HL-60/S4 treated with retinoic acid at 250 ng/mL for 4 days and 3 days (cell line): ENCODE results near the gene LYPD8.
"Not testable (repeated sequence)": the region's sequence is repeated elsewhere in the genome, so short reads cannot be mapped to it uniquely, and the experiment has no call there.

ENCODE experiments used
- in situ Hi-C: fragments of 300-500 bp; cut with MboI; formaldehyde crosslinking; loops from 2 replicates; pipeline ENCODE4 v1.7.0; 2022; ENCODE audit warnings: low sequenced_read_pairs

Gene LYPD8

DNA sequence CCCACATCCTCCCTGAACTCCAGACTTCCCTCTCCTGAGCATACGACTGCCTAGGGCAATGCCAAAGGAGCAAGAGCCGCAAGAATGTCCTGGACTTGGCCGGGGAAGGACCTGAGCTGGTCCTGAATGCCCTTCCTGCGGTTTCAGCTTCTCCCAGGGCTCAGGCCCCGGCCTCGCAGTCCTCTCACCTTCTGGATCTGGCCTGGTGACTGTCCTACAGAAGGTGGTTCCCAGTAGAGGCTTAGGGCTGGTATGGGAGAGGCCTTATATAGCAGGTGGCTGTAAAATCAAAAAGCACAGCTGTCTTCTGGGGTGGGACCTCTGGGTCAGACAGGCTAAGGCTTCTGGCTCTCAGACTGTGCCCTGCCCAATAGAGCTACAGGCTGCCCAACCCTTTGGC is at the start of gene LYPD8:
LYPD8 (minus strand) TSS at position 243 of the 400 bp plus-strand sequence. CDS start 4,678 bp downstream, outside the sequence.
- in situ Hi-C loops, result no loop called here

DNA sequence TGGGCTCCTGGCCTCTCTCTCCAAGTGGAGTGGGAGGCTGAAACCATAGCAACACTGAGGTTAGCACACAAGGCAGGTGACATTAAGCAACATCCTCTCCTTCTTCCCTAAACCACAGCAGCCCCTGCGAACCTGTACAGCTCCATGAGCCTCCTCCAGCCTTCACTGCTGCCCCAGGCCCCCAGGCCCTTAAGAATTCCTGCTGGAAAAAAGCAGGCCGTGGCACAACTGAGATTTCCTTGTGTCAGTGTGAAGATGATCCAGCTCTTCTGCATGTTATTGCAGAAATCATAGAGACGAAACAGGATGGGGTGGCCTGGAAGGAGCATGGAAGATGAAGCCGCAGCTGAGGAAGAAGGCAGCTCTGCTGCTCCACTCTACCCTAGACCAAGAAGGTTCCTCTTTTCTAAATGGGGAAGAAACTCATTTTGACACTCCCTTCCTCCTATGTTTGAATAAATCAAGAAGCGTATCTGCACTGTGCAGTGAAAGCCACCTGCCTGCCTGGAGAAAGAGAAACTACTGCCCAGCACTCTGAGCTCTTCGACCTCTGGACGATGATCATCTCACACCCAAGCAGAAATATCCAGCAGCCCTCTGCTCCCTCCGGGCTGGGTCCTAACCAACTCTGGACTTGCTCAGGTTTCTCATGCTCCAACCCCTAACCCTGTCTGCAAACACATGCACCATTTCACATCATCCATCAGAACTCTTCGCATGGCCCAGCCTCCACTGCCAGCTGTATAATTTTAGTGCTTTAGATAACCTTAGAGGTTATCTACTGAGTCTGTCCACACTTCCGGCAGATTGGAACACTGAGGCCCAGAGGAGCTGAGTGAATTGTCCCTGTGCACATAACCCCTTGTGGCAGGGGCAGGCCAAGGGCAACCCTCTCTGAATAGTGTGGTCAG is 49.5 kb upstream of the LYPD8 start:
- in situ Hi-C loops, result no loop called here

DNA sequence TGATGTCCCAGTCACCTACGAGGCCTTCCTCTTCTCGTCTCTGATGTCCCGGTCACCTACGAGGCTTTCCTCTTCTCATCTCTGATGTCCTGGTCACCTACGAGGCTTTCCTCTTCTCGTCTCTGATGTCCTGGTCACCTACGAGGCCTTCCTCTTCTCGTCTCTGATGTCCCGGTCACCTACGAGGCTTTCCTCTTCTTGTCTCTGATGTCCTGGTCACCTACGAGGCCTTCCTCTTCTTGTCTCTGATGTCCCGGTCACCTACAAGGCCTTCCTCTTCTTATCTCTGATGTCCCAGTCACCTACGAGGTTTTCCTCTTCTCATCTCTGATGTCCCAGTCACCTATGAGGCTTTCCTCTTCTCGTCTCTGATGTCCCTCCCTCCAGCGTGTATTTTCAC is 47.9 kb upstream of the LYPD8 start:
- in situ Hi-C loops, result not testable (repeated sequence)

DNA sequence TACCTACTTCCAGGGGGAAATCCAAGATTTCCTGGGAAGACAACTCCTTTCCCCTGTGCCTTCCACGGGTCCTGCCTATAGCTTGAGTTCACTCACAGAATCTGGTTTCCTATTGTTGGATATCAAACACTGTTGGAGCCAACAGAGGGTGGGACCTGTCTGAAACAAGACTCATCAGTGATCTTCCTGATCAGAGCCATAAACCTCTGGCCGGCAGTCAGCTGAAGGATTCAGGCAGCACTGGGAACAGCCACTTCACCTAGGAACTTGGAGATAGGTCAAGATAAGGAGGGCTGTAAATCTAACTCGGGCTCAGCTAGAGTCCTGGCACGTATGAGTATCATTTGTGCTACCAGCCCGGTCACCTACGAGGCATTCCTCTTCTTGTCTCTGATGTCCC is 46.9 kb upstream of the LYPD8 start:
- in situ Hi-C loops, result no loop called here

DNA sequence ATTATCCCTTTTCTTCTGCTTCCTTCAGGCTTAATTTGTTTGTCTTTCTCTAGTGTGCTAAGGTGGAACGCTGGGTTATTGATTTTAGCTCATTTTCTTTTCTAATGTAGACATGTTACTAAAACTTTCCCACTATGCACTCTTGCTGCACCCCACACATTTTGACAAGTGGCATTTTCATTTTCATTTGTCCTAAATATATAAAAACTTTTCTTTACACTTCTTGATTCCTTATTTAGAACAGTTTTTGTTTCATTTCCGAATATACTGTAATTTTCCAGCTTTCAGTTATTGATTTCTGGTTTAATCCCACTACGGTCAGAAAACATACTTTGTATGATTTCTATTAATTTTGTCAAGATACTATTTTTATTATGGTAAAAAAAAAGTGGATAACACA is 44.9 kb upstream of the LYPD8 start:
- in situ Hi-C loops, result no loop called here

GRCh38 chr1:248798791-248799190 is 43.2 kb upstream of the LYPD8 start:
- in situ Hi-C loops, result no loop called here

- in situ Hi-C loops, result not testable (repeated sequence)
Observed at GRCh38 chr1:248794663-248795062, 39.1 kb upstream of the LYPD8 start.

GRCh38 chr1:248793592-248793991 is 38.0 kb upstream of the LYPD8 start:
- in situ Hi-C loops, result no loop called here

- in situ Hi-C loops, result no loop called here
Observed at GRCh38 chr1:248792342-248792741, 36.8 kb upstream of the LYPD8 start.

GRCh38 chr1:248791010-248791409 is 35.5 kb upstream of the LYPD8 start:
- in situ Hi-C loops, result no loop called here

- in situ Hi-C loops, result no loop called here
Observed at GRCh38 chr1:248790456-248790855, 34.9 kb upstream of the LYPD8 start.

DNA sequence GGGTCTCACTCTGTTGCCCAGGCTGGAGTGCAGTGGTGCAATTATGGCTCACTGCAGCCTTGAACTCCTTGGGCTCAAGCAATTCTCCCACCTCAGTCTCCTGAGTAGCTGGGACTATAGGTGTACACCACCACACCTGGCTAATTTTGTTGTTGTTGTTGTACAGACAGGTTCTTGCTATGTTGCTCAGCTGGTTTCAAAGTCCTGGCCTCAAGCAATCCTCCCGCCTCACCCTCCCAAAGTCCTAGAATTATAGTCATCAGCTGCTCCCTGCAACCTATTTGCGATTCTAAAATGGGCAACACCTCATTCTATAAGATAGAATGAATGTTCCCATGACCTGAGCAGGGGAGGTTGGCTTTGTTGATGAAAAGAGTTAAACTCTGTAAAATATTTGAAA is 33.8 kb upstream of the LYPD8 start:
- in situ Hi-C loops, result not testable (repeated sequence)

- in situ Hi-C loops, result no loop called here
Observed at GRCh38 chr1:248788327-248788726, 32.8 kb upstream of the LYPD8 start.

- in situ Hi-C loops, result no loop called here
Observed at GRCh38 chr1:248787430-248787829, 31.9 kb upstream of the LYPD8 start.

GRCh38 chr1:248786156-248786555 is 30.6 kb upstream of the LYPD8 start:
- in situ Hi-C loops, result no loop called here

GRCh38 chr1:248783367-248783766 is 27.8 kb upstream of the LYPD8 start:
- in situ Hi-C loops, result no loop called here

- in situ Hi-C loops, result no loop called here
Observed at GRCh38 chr1:248782416-248783141, 27.0 kb upstream of the LYPD8 start.

DNA sequence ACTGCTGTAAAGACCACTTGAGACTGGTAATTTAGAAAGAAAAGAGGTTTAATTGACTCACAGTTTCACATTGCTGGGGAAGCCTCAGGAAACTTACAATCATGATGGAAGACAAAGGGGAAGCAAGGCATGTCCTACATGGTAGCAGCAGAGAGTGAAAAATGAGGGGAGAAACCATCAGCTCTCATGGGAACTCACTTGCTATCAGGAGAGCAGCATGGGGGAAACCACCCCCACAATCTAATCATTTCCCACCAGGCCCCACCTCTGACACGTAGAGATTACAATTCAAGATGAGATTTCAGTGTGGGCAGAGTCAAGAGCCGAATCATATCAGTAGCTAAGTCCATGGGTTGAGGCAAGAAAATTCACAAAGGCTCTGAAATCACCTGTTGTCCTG is 23.8 kb upstream of the LYPD8 start:
- in situ Hi-C loops, result no loop called here

DNA sequence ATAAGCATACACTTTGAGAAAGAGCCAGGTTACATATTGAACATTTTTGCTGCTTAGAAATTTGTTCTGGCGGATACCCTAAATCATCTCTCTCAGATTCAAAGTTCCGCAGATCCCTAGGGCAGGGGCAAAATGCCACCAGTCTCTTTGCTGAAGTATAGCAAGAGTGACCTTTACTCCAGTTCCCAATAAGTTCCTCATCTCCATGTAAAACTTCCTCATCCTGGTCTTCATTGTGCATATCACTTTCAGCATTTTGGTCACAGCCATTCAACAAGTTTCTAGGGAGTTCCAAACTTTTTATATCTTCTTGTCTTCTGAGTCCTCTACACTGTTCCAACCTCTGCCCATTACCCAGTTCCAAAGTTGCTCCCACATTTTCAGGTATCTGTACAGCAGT is 23.3 kb upstream of the LYPD8 start:
- in situ Hi-C loops, result no loop called here

DNA sequence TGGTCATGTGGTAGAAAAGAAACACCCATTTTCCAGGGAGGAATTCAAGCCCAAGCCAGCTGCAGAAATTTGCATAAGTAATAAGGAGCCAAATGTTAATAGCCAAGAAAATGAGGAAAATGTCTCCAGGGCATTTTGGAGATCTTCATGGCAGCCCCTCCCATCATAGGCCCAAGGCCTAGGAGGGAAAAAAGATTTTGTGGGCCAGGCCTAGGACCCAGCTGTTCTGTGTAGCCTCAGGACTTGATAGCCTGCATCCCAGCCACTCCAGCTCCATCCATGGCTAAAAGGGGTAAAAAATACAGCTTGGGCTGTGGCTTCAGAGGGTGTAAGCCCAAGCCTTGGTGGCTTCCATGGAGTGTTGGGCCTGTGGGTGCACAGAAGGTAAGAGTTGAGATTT is 21.4 kb upstream of the LYPD8 start:
- in situ Hi-C loops, result no loop called here

DNA sequence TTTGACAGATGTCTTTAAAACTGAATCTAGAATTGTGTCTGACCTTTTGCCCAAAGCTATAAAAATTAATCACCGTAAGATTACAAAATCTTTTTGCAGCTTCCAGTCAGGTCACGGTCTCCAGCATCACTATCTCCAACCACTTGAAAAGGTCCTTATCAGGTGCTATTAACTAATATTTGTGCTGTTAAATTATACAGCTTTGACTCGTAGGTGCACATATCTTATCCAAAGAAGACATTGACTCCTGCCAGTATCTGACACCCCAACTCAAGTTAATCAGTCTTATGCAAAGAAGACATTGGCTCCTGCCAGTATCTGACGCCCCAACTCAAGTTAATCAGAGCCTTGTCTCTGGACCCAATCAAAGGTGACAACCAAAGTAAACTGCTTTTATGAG is 19.9 kb upstream of the LYPD8 start:
- in situ Hi-C loops, result no loop called here

GRCh38 chr1:248759644-248760043 is 4.1 kb upstream of the LYPD8 start:
- in situ Hi-C loops, result no loop called here
